GM19397 (cell line): Measurements from ENCODE around the gene NEK9.

Experiments
- ATAC-seq: cut with Tn5 transposase; IDR thresholded peaks from one replicate; pipeline ENCODE4 v1.9.1; 2021; ENCODE audit warnings: mild to moderate bottlenecking, moderate library complexity; ENCODE audit not compliant: unreplicated experiment

Gene NEK9

DNA sequence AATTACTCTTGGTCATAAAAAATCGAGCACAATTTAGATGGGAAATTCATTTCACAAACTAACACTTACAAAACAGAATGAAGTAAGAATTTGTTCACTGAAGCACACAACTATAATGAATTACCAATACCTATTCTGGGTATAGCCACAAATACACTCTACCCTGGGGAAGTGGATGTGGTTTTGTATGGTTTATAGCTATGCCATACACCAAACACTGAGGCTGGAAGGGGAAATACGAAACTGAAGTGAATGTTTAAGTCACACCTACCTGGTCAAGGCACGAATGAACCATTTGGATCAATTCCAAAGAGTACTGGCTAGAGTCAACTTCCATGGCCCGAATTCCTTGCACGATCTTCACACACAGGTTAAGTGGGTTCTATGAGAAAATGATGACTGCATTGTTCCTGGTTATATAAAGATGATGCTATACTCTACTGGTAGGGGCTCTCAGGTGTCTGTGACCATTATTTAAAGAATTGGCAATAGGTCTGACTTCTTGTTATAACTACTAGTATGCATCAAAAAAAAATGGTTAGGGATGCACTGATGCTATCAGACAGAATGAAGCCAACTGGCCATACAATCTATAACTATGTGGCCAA, 12.8 kb downstream of the NEK9 start:
- ATAC-seq: no peak

DNA sequence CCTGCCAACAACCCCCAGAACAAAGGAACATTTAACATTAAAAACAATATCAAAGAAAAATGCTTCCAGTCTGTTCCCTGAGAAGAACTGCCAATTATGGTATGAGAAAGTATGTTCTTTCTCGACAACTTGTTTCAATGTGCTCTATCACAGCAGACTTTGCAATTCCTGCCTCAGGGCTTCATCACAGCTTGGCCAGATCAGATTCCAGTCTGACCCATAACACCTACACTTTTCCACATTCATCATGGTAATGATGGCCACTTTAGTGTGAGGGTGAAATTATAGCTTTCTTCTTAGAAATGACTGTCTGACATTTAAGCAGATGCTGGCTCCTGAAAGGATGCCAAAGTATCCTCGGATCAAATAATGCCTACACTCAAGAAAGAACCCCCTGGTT, 17.0 kb downstream of the NEK9 start:
- no peak for ATAC-seq

- no peak for ATAC-seq
Measured at GRCh38 chr14:75107186-75107585, 19.7 kb downstream of the NEK9 start.

GRCh38 chr14:75101491-75101890, 25.4 kb downstream of the NEK9 start:
- ATAC-seq: no peak

DNA sequence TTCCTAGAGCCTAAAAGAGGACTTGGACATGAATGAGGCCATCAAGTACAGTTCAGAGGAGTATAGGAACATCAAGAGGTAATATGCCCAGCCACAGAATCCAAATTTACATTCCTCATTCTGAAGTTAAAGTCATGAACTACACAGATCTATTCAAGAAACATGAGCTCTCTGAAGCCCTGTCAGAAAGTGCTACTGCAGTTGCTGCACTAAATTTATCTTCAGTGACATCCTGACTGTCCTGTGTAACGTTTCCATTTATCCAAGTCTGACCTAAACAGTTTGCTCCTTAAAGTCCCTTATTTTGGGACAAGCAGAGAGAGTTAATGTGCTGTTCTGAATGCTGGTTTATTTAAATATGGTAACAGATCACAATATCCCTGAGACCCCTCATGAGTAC, 28.2 kb downstream of the NEK9 start:
- no peak for ATAC-seq

GRCh38 chr14:75098212-75098611, 28.6 kb downstream of the NEK9 start:
- ATAC-seq: no peak

- no peak for ATAC-seq
Measured at GRCh38 chr14:75096959-75097358, 29.9 kb downstream of the NEK9 start.

DNA sequence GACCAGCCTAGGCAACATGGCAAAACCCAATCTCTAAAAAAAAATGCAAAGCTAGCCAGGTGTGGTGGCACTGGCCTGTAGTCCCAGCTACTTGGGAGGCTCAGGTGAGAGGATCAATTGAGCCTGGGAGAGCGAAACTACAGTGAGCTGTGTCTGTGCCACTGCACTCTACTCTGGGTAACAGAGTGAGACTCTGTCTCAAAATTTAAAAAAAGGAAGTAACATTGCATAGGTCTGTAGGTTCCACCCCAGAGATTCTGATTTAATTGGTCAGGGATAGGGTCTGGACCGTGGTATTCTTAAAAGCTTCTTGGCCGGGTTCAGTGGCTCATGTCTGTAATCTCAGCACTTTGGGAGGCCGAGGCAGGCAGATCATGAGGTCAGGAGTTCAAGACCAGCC, 31.2 kb downstream of the NEK9 start:
- ATAC-seq: no peak

- no peak for ATAC-seq
Measured at GRCh38 chr14:75094896-75095295, 32.0 kb downstream of the NEK9 start.

- no peak for ATAC-seq
Measured at GRCh38 chr14:75092698-75093097, 34.1 kb downstream of the NEK9 start.

DNA sequence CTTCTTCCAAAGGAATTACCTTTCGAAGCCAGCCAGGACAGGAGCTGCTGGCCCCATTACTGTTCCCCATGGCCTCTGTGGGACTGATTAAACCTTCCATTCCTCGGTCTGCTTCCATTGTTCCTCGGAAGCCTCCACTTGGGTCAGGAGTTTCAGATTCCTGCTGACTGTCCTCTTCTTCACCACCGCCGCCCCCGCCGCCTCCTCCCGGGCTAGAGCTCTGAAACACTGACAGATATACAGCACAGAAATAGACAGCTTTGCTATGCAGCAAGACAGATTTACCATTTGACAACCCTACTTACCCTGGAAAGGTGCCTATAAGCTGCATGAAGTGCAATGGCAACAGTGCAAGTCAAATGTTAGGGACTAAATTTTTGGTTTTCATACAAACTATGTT, 35.6 kb downstream of the NEK9 start:
- ATAC-seq: no peak

GRCh38 chr14:75090353-75090752, 36.5 kb downstream of the NEK9 start:
- ATAC-seq: no peak

GRCh38 chr14:75088566-75089373, 38.1 kb downstream of the NEK9 start:
- ATAC-seq: no peak

- no peak for ATAC-seq
Measured at GRCh38 chr14:75088153-75088552, 38.7 kb downstream of the NEK9 start.

DNA sequence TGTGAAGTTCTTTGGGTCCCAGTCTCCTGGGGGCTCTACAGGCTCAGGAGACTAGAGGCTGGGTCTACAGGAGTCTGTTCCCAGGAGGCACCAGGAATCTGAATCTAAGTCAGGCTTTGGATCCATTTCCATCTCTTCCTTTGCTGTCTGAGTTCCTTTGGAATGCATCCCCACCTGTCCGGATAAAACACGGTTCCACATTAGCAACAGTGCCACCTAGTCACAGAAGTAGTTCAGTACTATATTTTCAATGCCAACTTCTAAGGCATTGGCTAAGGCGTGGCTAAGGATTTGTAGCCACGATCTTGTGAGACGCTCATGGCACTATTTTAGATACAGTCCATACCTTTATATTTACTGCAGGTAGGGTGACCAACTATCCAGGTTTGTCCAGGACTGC, 42.3 kb downstream of the NEK9 start:
- no peak for ATAC-seq

- no peak for ATAC-seq
Measured at GRCh38 chr14:75083271-75083670, 43.6 kb downstream of the NEK9 start.

GRCh38 chr14:75081660-75082229, 45.1 kb downstream of the NEK9 start:
- ATAC-seq: no peak

DNA sequence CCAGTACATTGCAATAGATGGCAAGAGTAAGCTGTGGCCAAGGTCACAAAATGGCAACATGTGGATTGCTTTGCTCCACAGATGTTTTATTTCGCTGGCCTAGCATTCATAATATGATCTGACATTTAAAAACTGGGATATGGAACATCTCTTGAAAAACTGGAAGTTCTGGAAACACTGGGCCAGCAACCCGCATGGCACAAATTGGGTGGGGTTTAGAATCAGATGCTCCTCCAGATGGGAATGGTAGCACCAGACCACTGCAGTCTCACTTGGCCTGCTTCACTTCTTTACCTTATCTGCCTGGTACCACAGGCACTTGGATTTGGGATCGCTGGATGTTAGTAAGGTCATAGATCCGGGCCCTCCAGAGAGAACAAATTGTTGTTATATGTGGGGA, 47.3 kb downstream of the NEK9 start:
- ATAC-seq: no peak

- ATAC-seq: no peak
Measured at GRCh38 chr14:75077794-75078193, 49.1 kb downstream of the NEK9 start.

GRCh38 chr14:75070383-75070782, 56.5 kb downstream of the NEK9 start:
- ATAC-seq: no peak

GRCh38 chr14:75069811-75070145, 57.1 kb downstream of the NEK9 start:
- ATAC-seq: no peak

GRCh38 chr14:75069121-75069810, 57.6 kb downstream of the NEK9 start, which contains the start of gene ZC2HC1C:
TSS of gene ZC2HC1C (plus strand) at chr14:75069641. CDS start at chr14:75070574, 933 bp downstream.
- peak; percentile 59 for ATAC-seq
